Measurements from ENCODE around the gene TUBGCP6.

GRCh38 chr22:50204571-50204970 is 40.3 kb downstream of the TUBGCP6 start:
- TF ChIP-seq SP1 (IDR thresholded peaks at IDR 0.05) (no peak), ELF4 (IDR thresholded peaks at IDR 0.05) (no peak), L3MBTL2 (conservative IDR thresholded peaks at IDR 0.05) (no peak), NFRKB (IDR thresholded peaks at IDR 0.05) (no peak), FOXM1 (IDR thresholded peaks at IDR 0.05; ENCODE audit: borderline replicate concordance) (no peak), FOXK2 (IDR thresholded peaks at IDR 0.05) (no peak), HDGF (IDR thresholded peaks at IDR 0.05; ENCODE audit: borderline replicate concordance) (no peak), LEF1 (IDR thresholded peaks at IDR 0.05; ENCODE audit: borderline replicate concordance) (no peak), BHLHE40 (IDR thresholded peaks at IDR 0.05; ENCODE audit: borderline replicate concordance) (no peak), SUZ12 (IDR thresholded peaks at IDR 0.05) (no peak), FOXA1 (IDR thresholded peaks at IDR 0.05) (no peak)
- TF ChIP-seq, protein P1, sequence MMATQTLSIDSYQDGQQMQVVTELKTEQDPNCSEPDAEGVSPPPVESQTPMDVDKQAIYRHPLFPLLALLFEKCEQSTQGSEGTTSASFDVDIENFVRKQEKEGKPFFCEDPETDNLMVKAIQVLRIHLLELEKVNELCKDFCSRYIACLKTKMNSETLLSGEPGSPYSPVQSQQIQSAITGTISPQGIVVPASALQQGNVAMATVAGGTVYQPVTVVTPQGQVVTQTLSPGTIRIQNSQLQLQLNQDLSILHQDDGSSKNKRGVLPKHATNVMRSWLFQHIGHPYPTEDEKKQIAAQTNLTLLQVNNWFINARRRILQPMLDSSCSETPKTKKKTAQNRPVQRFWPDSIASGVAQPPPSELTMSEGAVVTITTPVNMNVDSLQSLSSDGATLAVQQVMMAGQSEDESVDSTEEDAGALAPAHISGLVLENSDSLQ (IDR thresholded peaks at IDR 0.05): no peak
